Measurements from ENCODE around the gene RNF214.

RNF214 gene

DNA sequence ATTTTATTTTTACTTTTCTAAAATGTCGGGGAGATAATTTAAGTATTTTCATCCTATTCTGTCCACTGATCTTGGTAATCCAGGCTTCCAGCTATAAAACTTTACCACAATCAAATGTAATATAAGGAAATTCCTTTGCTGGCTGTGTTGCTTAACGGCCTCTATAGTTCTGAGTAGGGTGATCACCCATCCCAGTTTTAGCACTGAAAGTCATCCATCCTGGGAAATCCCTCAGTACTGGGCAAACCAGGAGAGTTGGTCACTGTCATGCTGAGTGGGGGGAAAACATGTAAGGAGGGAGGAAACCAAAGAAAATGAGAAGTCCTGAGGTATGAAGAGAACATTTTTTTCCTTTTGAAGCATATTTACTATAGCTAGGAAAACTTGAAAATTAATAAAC is 45.9 kb downstream of the RNF214 start:
- Histone ChIP-seq H3K27ac (ENCODE audit: low read depth, low read length) (no peak overlapping the region), H3K36me3 (ENCODE audit: control insufficient read depth, insufficient read depth, low read length) (peaks cover 34% of the 10 kb centered on the region), H3K4me1 (ENCODE audit: control insufficient read depth, insufficient read depth, low read length) (no peaks in the 10 kb centered on the region; the same call in 1 of the 2 replicates), H3K9me3 (ENCODE audit: control insufficient read depth, insufficient read depth, low read depth, low read length) (no peaks in the 10 kb centered on the region), H3K9ac (ENCODE audit: low read length) (no peak overlapping the region), H3K4me3 (ENCODE audit: low read depth, low read length) (no peak overlapping the region), H3K27me3 (ENCODE audit: control insufficient read depth, insufficient read depth, low read length) (no peaks in the 10 kb centered on the region)

DNA sequence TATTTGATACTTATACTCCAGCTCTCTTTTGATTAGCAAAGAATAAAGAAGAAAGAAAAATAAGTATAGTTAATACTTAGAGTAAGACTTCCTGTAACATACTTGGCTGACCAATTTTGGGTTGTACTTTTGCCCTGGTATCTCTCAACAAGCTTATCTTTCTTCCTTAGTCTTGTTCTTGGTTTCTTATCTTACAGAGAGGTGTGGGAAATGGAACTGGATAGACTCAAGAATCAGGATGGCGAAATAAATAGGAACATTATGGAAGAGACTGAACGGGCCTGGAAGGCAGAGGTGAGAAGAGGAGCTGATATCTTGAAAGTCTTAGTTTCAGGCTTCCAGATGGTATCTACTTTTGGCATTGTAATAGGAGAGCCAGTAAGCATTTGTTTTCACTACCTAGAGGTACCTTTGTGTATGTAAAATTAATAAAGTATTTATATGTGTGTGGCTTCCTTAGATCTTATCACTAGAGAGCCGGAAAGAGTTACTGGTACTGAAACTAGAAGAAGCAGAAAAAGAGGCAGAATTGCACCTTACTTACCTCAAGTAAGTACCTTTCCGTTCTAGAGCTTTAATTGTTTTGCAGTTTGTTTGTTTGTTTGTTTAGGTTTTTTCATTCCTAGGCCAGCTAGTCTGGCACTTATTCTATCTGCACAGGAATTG is 47.4 kb downstream of the RNF214 start:
- Histone ChIP-seq H3K36me3 (ENCODE audit: control insufficient read depth, insufficient read depth, low read length) (peaks cover 46% of the 10 kb centered on the region), H3K4me1 (ENCODE audit: control insufficient read depth, insufficient read depth, low read length) (no peaks in the 10 kb centered on the region; the same call in 1 of the 2 replicates), H3K9ac (ENCODE audit: low read length) (no peak overlapping the region), H3K9me3 (ENCODE audit: control insufficient read depth, insufficient read depth, low read depth, low read length) (no peaks in the 10 kb centered on the region), H3K4me3 (ENCODE audit: low read depth, low read length) (no peak overlapping the region), H3K27me3 (ENCODE audit: control insufficient read depth, insufficient read depth, low read length) (no peaks in the 10 kb centered on the region), H3K27ac (ENCODE audit: low read depth, low read length) (no peak overlapping the region)

DNA sequence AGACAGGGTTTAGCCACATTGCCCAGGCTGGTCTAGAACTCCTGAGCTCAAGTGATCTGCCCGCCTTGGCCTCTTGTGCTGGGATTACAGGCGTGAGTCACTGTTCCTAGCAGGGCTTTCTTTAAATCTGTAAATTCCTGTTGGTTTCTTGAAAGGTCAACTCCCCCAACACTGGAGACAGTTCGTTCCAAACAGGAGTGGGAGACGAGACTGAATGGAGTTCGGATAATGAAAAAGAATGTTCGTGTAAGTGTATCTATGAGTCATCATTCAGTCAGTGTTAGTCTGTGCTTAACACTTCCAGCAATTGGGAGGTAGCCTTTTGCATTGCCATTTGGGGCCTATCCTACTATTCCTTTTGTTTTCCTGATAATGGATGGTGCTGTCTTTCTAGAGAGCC is 48.7 kb downstream of the RNF214 start:
- Histone ChIP-seq H3K36me3 (ENCODE audit: control insufficient read depth, insufficient read depth, low read length) (peaks cover 59% of the 10 kb centered on the region), H3K4me3 (ENCODE audit: low read depth, low read length) (no peak overlapping the region), H3K27ac (ENCODE audit: low read depth, low read length) (no peak overlapping the region), H3K4me1 (ENCODE audit: control insufficient read depth, insufficient read depth, low read length) (no peaks in the 10 kb centered on the region; the same call in 1 of the 2 replicates), H3K9ac (ENCODE audit: low read length) (no peak overlapping the region), H3K9me3 (ENCODE audit: control insufficient read depth, insufficient read depth, low read depth, low read length) (no peaks in the 10 kb centered on the region), H3K27me3 (ENCODE audit: control insufficient read depth, insufficient read depth, low read length) (no peaks in the 10 kb centered on the region)

DNA sequence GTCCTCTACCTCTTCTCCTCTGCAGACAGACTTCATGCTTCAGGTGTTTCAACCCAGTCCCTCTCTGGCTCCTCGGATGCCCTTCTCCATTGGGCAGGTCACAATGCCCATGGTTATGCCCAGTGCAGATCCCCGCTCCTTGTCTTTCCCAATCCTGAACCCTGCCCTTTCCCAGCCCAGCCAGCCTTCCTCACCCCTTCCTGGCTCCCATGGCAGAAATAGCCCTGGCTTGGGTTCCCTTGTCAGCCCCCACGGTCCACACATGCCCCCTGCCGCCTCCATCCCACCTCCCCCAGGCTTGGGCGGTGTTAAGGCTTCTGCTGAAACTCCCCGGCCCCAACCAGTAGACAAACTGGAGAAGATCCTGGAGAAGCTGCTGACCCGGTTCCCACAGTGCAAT is 49.4 kb downstream of the RNF214 start:
- peaks cover 65% of the 10 kb centered on the region for H3K36me3 ChIP-seq (ENCODE audit: control insufficient read depth, insufficient read depth, low read length)
- H3K27ac ChIP-seq (ENCODE audit: low read depth, low read length) = no peak overlapping the region
- no peaks in the 10 kb centered on the region for H3K27me3 ChIP-seq (ENCODE audit: control insufficient read depth, insufficient read depth, low read length)
- no peaks in the 10 kb centered on the region; the same call in 1 of the 2 replicates for H3K4me1 ChIP-seq (ENCODE audit: control insufficient read depth, insufficient read depth, low read length)
- H3K4me3 ChIP-seq (ENCODE audit: low read depth, low read length) = no peak overlapping the region
- no peak overlapping the region for H3K9ac ChIP-seq (ENCODE audit: low read length)
- H3K9me3 ChIP-seq (ENCODE audit: control insufficient read depth, insufficient read depth, low read depth, low read length) = no peaks in the 10 kb centered on the region

DNA sequence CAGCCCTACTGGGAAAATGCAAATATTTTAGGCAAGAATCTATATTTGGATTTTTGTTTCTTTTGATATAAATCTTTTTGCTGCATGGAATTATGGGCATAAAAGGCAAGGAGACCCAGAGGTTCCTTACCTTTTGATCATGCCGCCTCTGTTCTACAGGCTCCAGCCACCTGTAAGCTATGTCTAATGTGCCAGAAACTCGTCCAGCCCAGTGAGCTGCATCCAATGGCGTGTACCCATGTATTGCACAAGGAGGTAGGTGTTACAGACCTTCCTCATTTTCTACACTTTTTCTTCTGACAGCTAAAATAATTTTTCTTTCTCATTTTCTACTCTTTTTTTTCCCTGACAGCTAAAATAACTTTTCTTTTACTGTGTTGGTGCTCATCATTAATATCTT is 50.5 kb downstream of the RNF214 start:
- Histone ChIP-seq H3K4me3 (ENCODE audit: low read depth, low read length) (no peak overlapping the region), H3K27me3 (ENCODE audit: control insufficient read depth, insufficient read depth, low read length) (no peaks in the 10 kb centered on the region), H3K4me1 (ENCODE audit: control insufficient read depth, insufficient read depth, low read length) (no peaks in the 10 kb centered on the region; the same call in 1 of the 2 replicates), H3K27ac (ENCODE audit: low read depth, low read length) (no peak overlapping the region), H3K9me3 (ENCODE audit: control insufficient read depth, insufficient read depth, low read depth, low read length) (no peaks in the 10 kb centered on the region), H3K36me3 (ENCODE audit: control insufficient read depth, insufficient read depth, low read length) (peaks cover 70% of the 10 kb centered on the region), H3K9ac (ENCODE audit: low read length) (no peak overlapping the region)

DNA sequence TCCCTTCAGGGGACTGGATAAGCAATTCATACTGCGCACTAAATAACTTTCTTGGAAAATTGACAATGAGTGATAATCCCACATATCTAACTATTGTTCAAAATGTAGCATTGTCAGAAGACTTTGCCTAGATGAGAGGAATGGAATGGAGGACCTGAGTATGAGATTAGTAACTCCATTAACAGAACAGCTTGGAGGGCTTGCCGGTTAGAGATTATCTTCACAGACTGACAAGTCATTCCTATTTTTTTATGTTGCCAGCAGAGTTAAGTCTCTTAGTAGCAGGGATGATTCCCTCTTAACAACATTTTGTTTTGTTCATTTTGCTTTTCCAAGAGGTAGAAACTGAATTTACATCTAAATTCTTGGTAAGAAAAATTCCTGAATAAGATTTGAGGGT is 51.6 kb downstream of the RNF214 start:
- Histone ChIP-seq H3K27ac (ENCODE audit: low read depth, low read length) (no peak overlapping the region), H3K9ac (ENCODE audit: low read length) (no peak overlapping the region), H3K36me3 (ENCODE audit: control insufficient read depth, insufficient read depth, low read length) (peaks cover 81% of the 10 kb centered on the region), H3K9me3 (ENCODE audit: control insufficient read depth, insufficient read depth, low read depth, low read length) (no peaks in the 10 kb centered on the region), H3K4me3 (ENCODE audit: low read depth, low read length) (no peak overlapping the region), H3K27me3 (ENCODE audit: control insufficient read depth, insufficient read depth, low read length) (no peaks in the 10 kb centered on the region), H3K4me1 (ENCODE audit: control insufficient read depth, insufficient read depth, low read length) (no peaks in the 10 kb centered on the region; the same call in 1 of the 2 replicates)

DNA sequence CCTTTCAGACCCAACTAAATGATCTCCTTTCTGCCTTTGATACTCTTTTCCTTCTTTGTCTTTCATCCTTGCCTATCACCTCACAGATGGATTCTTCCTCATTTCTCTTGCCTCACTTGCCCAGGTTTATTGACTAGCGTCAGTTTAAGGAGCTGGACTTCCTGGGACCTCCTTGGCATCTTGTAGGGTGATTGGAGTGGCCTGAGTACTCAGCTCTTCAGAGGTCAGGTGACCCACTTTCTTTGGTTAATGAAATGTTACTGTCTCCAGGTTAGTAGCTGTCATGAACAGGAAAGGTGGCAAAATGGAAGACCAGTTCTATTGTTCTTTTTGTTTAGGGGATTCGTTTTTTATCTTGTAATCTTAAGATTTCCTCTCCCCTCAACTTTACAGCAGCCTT is 54.1 kb downstream of the RNF214 start:
- Histone ChIP-seq H3K27ac (ENCODE audit: low read depth, low read length) (no peak overlapping the region), H3K9me3 (ENCODE audit: control insufficient read depth, insufficient read depth, low read depth, low read length) (no peaks in the 10 kb centered on the region), H3K27me3 (ENCODE audit: control insufficient read depth, insufficient read depth, low read length) (no peaks in the 10 kb centered on the region), H3K36me3 (ENCODE audit: control insufficient read depth, insufficient read depth, low read length) (peaks cover 87% of the 10 kb centered on the region), H3K4me3 (ENCODE audit: low read depth, low read length) (no peak overlapping the region), H3K9ac (ENCODE audit: low read length) (no peak overlapping the region), H3K4me1 (ENCODE audit: control insufficient read depth, insufficient read depth, low read length) (no peaks in the 10 kb centered on the region)

DNA sequence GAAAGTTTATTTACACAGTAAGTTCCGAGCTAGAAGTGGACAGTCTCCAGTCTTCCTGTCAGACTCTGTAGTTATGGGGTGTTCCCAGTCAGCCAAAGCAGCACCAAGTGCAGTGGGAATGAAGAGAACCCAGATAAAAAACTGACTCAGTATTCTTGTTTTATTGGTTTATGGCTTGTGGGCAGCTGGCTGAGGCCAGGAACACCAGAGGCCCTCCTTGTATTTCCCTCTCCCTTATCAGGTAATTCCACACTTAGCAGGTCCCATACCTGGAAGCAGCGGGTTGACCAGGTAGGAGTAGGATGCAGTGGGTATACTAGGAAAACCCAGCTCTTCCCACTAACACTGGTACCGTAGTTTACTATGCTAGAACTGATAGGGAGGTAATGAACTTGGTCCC is 55.2 kb downstream of the RNF214 start:
- Histone ChIP-seq H3K9ac (ENCODE audit: low read length) (no peak overlapping the region), H3K9me3 (ENCODE audit: control insufficient read depth, insufficient read depth, low read depth, low read length) (no peaks in the 10 kb centered on the region), H3K36me3 (ENCODE audit: control insufficient read depth, insufficient read depth, low read length) (peaks cover 81% of the 10 kb centered on the region), H3K27ac (ENCODE audit: low read depth, low read length) (no peak overlapping the region), H3K4me3 (ENCODE audit: low read depth, low read length) (no peak overlapping the region), H3K4me1 (ENCODE audit: control insufficient read depth, insufficient read depth, low read length) (no peaks in the 10 kb centered on the region), H3K27me3 (ENCODE audit: control insufficient read depth, insufficient read depth, low read length) (no peaks in the 10 kb centered on the region)

DNA sequence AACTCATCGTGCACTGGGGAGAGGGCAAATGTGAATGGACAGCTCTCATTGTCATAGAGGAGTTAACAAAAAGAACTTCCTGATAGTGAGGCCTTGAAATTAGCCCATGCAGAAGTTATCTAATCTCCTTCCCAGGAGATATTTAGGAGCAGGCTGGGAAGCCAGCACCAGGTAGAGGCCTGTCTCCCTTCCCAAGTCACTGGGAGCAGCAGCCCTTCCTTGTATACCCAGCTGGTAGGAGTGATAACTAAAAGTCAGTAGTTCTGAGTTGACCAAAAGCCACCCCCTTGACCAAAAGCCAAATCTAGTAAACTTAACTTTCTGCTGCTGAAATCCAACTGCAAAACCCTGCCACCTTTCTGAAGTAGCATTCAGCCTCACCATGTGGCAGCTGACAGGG is 57.3 kb downstream of the RNF214 start:
- H3K9me3 ChIP-seq (ENCODE audit: control insufficient read depth, insufficient read depth, low read depth, low read length) = no peaks in the 10 kb centered on the region
- no peaks in the 10 kb centered on the region for H3K4me1 ChIP-seq (ENCODE audit: control insufficient read depth, insufficient read depth, low read length)
- no peak overlapping the region for H3K4me3 ChIP-seq (ENCODE audit: low read depth, low read length)
- no peaks in the 10 kb centered on the region for H3K27me3 ChIP-seq (ENCODE audit: control insufficient read depth, insufficient read depth, low read length)
- H3K36me3 ChIP-seq (ENCODE audit: control insufficient read depth, insufficient read depth, low read length) = peaks cover 74% of the 10 kb centered on the region
- H3K27ac ChIP-seq (ENCODE audit: low read depth, low read length) = no peak overlapping the region
- H3K9ac ChIP-seq (ENCODE audit: low read length) = no peak overlapping the region

DNA sequence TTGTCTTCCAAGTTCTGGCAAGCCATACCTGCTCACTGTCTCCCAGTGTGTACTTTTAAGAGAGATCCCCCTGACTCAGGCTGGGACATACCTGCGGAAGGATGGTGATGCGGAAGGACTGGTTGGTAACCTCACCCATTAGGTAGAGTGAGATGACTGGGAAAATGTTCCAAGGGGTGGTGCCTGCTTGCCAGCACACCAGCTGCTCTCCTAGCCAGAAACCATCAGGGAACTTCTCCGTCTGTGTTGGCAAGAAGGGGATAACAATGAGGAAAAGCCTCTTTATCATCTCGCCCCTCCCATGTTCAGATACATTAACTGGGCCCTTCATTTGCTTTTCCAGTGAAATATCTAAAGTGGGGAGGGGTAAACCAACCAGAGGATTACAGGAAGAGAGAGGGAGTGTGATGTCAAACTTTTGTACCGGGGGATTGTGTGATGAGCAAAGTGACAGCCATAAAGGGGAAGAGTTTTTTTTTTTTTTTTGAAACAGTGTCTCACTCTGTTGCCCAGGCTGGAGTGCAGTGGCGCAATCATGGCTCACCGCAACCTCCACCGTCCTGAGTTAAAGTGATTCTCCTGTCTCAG is 58.4 kb downstream of the RNF214 start, which contains the start of gene BACE1-AS:
TSS of gene BACE1-AS (plus strand) at position 538 of the 588 bp plus-strand sequence.
- Histone ChIP-seq H3K4me3 (ENCODE audit: low read depth, low read length) (no peak within 1 kb of the TSS), H3K27ac (ENCODE audit: low read depth, low read length) (no peak within 1 kb of the TSS), H3K9ac (ENCODE audit: low read length) (no peak within 1 kb of the TSS), H3K4me1 (ENCODE audit: control insufficient read depth, insufficient read depth, low read length) (no peaks in the 10 kb centered on the region), H3K36me3 (ENCODE audit: control insufficient read depth, insufficient read depth, low read length) (peaks cover 71% of the 10 kb centered on the region), H3K27me3 (ENCODE audit: control insufficient read depth, insufficient read depth, low read length) (no peaks in the 10 kb centered on the region), H3K9me3 (ENCODE audit: control insufficient read depth, insufficient read depth, low read depth, low read length) (no peaks in the 10 kb centered on the region)

DNA sequence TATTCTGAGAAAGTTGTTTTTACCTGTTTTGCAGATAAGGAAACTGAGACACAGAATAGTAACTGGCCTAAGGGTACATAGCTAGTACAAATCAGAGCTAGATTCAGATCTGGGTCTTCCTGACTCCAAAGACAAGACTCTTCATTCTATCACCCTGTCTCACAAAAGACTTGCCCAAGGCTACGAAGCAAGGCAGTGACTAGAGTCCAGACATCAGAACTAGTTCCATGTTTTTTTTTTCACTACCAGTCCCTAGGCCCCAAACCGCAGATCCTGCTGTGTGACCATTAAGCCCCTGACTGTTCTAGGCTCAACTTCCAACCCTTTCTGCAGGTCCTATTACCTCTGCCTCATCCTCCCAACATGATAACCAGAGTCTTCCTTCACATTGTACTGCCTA is 60.1 kb downstream of the RNF214 start:
- H3K27me3 ChIP-seq (ENCODE audit: control insufficient read depth, insufficient read depth, low read length) = no peaks in the 10 kb centered on the region
- no peak overlapping the region for H3K9ac ChIP-seq (ENCODE audit: low read length)
- no peak overlapping the region for H3K27ac ChIP-seq (ENCODE audit: low read depth, low read length)
- H3K4me3 ChIP-seq (ENCODE audit: low read depth, low read length) = no peak overlapping the region
- no peaks in the 10 kb centered on the region for H3K4me1 ChIP-seq (ENCODE audit: control insufficient read depth, insufficient read depth, low read length)
- no peaks in the 10 kb centered on the region for H3K9me3 ChIP-seq (ENCODE audit: control insufficient read depth, insufficient read depth, low read depth, low read length)
- H3K36me3 ChIP-seq (ENCODE audit: control insufficient read depth, insufficient read depth, low read length) = peaks cover 61% of the 10 kb centered on the region

Data from HUES6 (cell line).